Neural cell (in vitro differentiated cells): ENCODE data around the gene DCTN3. TPM values are rescaled to one million over a fixed set of nuclear protein-coding genes. Genes with fewer than 3 reads are reported as not detected.

Experiments used
- H2AFZ ChIP-seq: fragments of 200-600, 300-800 bp; sonication (generic), shearing (Covaris generic); 2 replicates; pipeline ENCODE4 v1.6.0; 2014; ENCODE audit warnings: low read depth, mild to moderate bottlenecking, antibody characterized with exemption, low read length, moderate library complexity
- H3F3A ChIP-seq: fragments of 200-600 bp; shearing (Covaris generic); 2 replicates; pipeline ENCODE4 v1.6.1; 2016; ENCODE audit warnings: mild to moderate bottlenecking, moderate library complexity, mixed read lengths, antibody characterized with exemption, low read length; ENCODE audit not compliant: insufficient read depth, poor library complexity, severe bottlenecking
- H3K27ac ChIP-seq: fragments of 200-600, 300-800 bp; sonication (generic), shearing (Covaris generic); 2 replicates; pipeline ENCODE4 v1.5.1; 2014; ENCODE audit warnings: mild to moderate bottlenecking, low read length, moderate library complexity
- H3K27me3 ChIP-seq: fragments of 300-800, 200-600 bp; sonication (generic), shearing (Covaris generic); 2 replicates; pipeline ENCODE4 v1.6.0; 2014; ENCODE audit warnings: mild to moderate bottlenecking, low read depth, low read length, moderate library complexity; ENCODE audit not compliant: insufficient read depth
- H3K36me3 ChIP-seq: fragments of 300-800, 200-600 bp; sonication (generic), shearing (Covaris generic); 2 replicates; pipeline ENCODE4 v1.5.1; 2014; ENCODE audit warnings: mild to moderate bottlenecking, antibody characterized with exemption, low read length, moderate library complexity; ENCODE audit not compliant: insufficient read depth
- H3K4me2 ChIP-seq: fragments of 300-800, 200-600 bp; sonication (generic), shearing (Covaris generic); 2 replicates; pipeline ENCODE4 v1.6.0; 2014; ENCODE audit warnings: mild to moderate bottlenecking, low read length
- H3K4me3 ChIP-seq: fragments of 300-800, 200-600 bp; sonication (generic), shearing (Covaris generic); 2 replicates; pipeline ENCODE4 v1.5.1; 2014; ENCODE audit warnings: mild to moderate bottlenecking, low read length, moderate library complexity
- H3K79me2 ChIP-seq: fragments of 200-600 bp; shearing (Covaris generic); replicated peaks from 2 replicates; pipeline ENCODE4 v1.6.0; 2014; ENCODE audit warnings: mild to moderate bottlenecking, low read length, moderate library complexity; ENCODE audit not compliant: insufficient read depth
- H3K9ac ChIP-seq: fragments of 300-800, 200-600 bp; sonication (generic), shearing (Covaris generic); 2 replicates; pipeline ENCODE4 v1.6.1; 2016; ENCODE audit warnings: mild to moderate bottlenecking, low read length, mixed read lengths
- H3K9me2 ChIP-seq: fragments of 200-600 bp; shearing (Covaris generic); 2 replicates; pipeline ENCODE4 v1.6.1; 2016; ENCODE audit warnings: mild to moderate bottlenecking, low read length, mixed read lengths; ENCODE audit not compliant: insufficient read depth
- H3K9me3 ChIP-seq: fragments of 200-600, 300-800 bp; sonication (generic), shearing (Covaris generic); 2 replicates; pipeline ENCODE4 v1.6.1; 2016; ENCODE audit warnings: mild to moderate bottlenecking, mixed run types, low read length, moderate library complexity, mixed read lengths
- H4K20me1 ChIP-seq: fragments of 200-600 bp; shearing (Covaris generic); 2 replicates; pipeline ENCODE4 v1.6.1; 2016; ENCODE audit warnings: mild to moderate bottlenecking, mixed run types; ENCODE audit not compliant: insufficient read depth
- EP300 ChIP-seq: fragments of 450-650 bp; conservative IDR thresholded peaks from 2 replicates; pipeline ENCODE4 v1.6.1; 2014; ENCODE audit warnings: antibody characterized with exemption, mild to moderate bottlenecking, moderate library complexity; ENCODE audit not compliant: poor library complexity, severe bottlenecking
- EZH2 ChIP-seq: fragments of 200-600, 300-800 bp; shearing (Covaris generic), sonication (generic); IDR thresholded peaks from 2 replicates; pipeline ENCODE4 v1.6.1; 2014; ENCODE audit warnings: antibody characterized with exemption, low read length, borderline replicate concordance, mild to moderate bottlenecking; ENCODE audit not compliant: insufficient read depth, poor library complexity, severe bottlenecking
- MXI1 ChIP-seq: fragments of 450-650 bp; conservative IDR thresholded peaks from 2 replicates; pipeline ENCODE4 v1.6.1; 2014; ENCODE audit warnings: antibody characterized with exemption, mild to moderate bottlenecking; ENCODE audit not compliant: poor library complexity, severe bottlenecking
- POLR2AphosphoS5 ChIP-seq: IDR thresholded peaks from 2 replicates; pipeline ENCODE4 v1.6.1; 2012
- RAD21 ChIP-seq: fragments of 450-650 bp; conservative IDR thresholded peaks from 2 replicates; pipeline ENCODE4 v1.6.1; 2014; ENCODE audit warnings: antibody characterized with exemption, mild to moderate bottlenecking, moderate library complexity
- SMC3 ChIP-seq: fragments of 450-650 bp; conservative IDR thresholded peaks from 2 replicates; pipeline ENCODE4 v1.6.1; 2014; ENCODE audit warnings: antibody characterized with exemption, mild to moderate bottlenecking, moderate library complexity; ENCODE audit not compliant: poor library complexity
- TAF1 ChIP-seq: IDR thresholded peaks from 2 replicates; pipeline ENCODE4 v1.6.1; 2012; ENCODE audit warnings: low read depth
- polyA plus RNA-seq: library from polyadenylated mRNA; depleted of rRNA; stranded (reverse); fragments of >200 nt; gene quantifications from 2 replicates; pipeline ENCODE4 v1.2.3, GENCODE V29; 2014
- TF ChIP-seq, protein P1 (sequence below): IDR thresholded peaks from 2 replicates; pipeline ENCODE4 v1.6.1; 2012; ENCODE audit warnings: borderline replicate concordance
- TF ChIP-seq, protein P2 (sequence below): fragments of 450-650 bp; IDR thresholded peaks from 2 replicates; pipeline ENCODE4 v1.5.1; 2014; ENCODE audit warnings: antibody characterized with exemption, mild to moderate bottlenecking, moderate library complexity; ENCODE audit not compliant: poor library complexity, severe bottlenecking

Gene DCTN3
- polyA plus RNA-seq, 1 donor from 2014 or later, result 380 TPM

DNA sequence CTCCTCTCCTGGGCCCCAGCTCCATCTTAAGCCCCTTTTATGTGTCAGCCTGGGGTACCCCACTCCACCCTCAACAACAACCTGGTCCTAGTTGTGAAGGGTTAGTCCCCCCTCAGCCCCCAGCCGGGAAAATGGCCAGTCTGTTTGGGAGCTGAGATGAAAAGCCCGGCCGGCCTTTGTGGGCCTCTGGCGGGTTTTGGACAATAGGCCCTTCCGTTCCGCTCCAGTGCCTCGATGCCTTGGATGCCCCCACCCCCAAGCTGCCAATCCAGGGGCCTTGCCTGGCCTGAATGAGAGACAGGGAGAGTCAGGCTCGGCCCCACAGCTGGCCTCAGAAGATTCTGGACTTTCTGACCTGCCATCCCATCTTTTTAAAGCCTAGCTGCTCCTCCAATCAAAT lies 39.9 kb downstream of the DCTN3 start:
- Histone ChIP-seq H3F3A (peaks cover 5% of the 10 kb centered on the region), H3K9ac (no peak overlapping the region), H3K4me2 (no peak overlapping the region), H3K27me3 (no peaks in the 10 kb centered on the region), H4K20me1 (peaks cover 3% of the 10 kb centered on the region), H2AFZ (no peak overlapping the region), H3K9me2 (no peaks in the 10 kb centered on the region), H3K36me3 (no peaks in the 10 kb centered on the region), H3K9me3 (no peaks in the 10 kb centered on the region), H3K4me3 (no peak overlapping the region), H3K27ac (no peak overlapping the region), H3K79me2 (peaks cover 31% of the 10 kb centered on the region)
- TF ChIP-seq, protein P1, sequence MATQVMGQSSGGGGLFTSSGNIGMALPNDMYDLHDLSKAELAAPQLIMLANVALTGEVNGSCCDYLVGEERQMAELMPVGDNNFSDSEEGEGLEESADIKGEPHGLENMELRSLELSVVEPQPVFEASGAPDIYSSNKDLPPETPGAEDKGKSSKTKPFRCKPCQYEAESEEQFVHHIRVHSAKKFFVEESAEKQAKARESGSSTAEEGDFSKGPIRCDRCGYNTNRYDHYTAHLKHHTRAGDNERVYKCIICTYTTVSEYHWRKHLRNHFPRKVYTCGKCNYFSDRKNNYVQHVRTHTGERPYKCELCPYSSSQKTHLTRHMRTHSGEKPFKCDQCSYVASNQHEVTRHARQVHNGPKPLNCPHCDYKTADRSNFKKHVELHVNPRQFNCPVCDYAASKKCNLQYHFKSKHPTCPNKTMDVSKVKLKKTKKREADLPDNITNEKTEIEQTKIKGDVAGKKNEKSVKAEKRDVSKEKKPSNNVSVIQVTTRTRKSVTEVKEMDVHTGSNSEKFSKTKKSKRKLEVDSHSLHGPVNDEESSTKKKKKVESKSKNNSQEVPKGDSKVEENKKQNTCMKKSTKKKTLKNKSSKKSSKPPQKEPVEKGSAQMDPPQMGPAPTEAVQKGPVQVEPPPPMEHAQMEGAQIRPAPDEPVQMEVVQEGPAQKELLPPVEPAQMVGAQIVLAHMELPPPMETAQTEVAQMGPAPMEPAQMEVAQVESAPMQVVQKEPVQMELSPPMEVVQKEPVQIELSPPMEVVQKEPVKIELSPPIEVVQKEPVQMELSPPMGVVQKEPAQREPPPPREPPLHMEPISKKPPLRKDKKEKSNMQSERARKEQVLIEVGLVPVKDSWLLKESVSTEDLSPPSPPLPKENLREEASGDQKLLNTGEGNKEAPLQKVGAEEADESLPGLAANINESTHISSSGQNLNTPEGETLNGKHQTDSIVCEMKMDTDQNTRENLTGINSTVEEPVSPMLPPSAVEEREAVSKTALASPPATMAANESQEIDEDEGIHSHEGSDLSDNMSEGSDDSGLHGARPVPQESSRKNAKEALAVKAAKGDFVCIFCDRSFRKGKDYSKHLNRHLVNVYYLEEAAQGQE, result no peak
- TF ChIP-seq MXI1, result no peak
- no peak for TF ChIP-seq EP300
- no peak for TF ChIP-seq POLR2AphosphoS5
- TF ChIP-seq, protein P2, sequence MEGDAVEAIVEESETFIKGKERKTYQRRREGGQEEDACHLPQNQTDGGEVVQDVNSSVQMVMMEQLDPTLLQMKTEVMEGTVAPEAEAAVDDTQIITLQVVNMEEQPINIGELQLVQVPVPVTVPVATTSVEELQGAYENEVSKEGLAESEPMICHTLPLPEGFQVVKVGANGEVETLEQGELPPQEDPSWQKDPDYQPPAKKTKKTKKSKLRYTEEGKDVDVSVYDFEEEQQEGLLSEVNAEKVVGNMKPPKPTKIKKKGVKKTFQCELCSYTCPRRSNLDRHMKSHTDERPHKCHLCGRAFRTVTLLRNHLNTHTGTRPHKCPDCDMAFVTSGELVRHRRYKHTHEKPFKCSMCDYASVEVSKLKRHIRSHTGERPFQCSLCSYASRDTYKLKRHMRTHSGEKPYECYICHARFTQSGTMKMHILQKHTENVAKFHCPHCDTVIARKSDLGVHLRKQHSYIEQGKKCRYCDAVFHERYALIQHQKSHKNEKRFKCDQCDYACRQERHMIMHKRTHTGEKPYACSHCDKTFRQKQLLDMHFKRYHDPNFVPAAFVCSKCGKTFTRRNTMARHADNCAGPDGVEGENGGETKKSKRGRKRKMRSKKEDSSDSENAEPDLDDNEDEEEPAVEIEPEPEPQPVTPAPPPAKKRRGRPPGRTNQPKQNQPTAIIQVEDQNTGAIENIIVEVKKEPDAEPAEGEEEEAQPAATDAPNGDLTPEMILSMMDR, result no peak
- no peak for TF ChIP-seq EZH2
- TF ChIP-seq SMC3, result no peak
- TF ChIP-seq RAD21, result no peak
- TF ChIP-seq TAF1, result no peak

DNA sequence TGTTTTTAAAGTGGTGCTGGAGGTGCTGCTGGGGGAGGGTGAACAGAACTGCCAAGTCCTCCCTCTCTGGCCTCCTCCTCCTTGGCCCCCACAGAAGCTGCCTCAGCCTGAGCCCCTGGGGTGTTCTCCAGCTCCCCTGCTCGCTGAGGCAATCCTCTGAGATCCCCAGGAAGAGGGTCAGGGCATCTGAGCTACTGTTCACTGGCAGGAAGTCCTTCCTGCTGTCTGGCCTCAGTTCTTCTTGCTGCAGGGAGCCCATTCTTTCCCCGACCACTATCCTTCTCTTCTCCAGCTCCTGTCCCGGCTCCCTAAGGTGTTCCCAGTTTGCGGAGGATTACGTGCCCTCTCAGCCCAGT lies 40.5 kb downstream of the DCTN3 start:
- Histone ChIP-seq H3K4me3 (peak overlapping the region; percentile 59), H3K9me2 (no peaks in the 10 kb centered on the region), H2AFZ (no peak overlapping the region), H3K4me2 (no peak overlapping the region), H3K79me2 (peaks cover 26% of the 10 kb centered on the region), H3K27ac (peak overlapping the region; percentile 46), H3K9me3 (no peaks in the 10 kb centered on the region), H3F3A (peaks cover 5% of the 10 kb centered on the region), H3K36me3 (no peaks in the 10 kb centered on the region), H3K27me3 (no peaks in the 10 kb centered on the region), H3K9ac (peak overlapping the region; percentile 58), H4K20me1 (peaks cover 3% of the 10 kb centered on the region)
- no peak for TF ChIP-seq EP300
- TF ChIP-seq, protein P1, result no peak
- no peak for TF ChIP-seq EZH2
- no peak for TF ChIP-seq MXI1
- no peak for TF ChIP-seq RAD21
- TF ChIP-seq SMC3, result no peak
- TF ChIP-seq TAF1, result no peak
- TF ChIP-seq, protein P2, result no peak
- no peak for TF ChIP-seq POLR2AphosphoS5
